ENCODE data around the gene ITIH2. TPM values are rescaled to one million over a fixed set of nuclear protein-coding genes. Genes with fewer than 3 reads are reported as not detected.

ITIH2 gene
- total and polyA plus RNA-seq, 2 of the 8 experiments (the other 6 are each of a cell fraction or from before 2014, with no cell fraction given), result not detected

DNA sequence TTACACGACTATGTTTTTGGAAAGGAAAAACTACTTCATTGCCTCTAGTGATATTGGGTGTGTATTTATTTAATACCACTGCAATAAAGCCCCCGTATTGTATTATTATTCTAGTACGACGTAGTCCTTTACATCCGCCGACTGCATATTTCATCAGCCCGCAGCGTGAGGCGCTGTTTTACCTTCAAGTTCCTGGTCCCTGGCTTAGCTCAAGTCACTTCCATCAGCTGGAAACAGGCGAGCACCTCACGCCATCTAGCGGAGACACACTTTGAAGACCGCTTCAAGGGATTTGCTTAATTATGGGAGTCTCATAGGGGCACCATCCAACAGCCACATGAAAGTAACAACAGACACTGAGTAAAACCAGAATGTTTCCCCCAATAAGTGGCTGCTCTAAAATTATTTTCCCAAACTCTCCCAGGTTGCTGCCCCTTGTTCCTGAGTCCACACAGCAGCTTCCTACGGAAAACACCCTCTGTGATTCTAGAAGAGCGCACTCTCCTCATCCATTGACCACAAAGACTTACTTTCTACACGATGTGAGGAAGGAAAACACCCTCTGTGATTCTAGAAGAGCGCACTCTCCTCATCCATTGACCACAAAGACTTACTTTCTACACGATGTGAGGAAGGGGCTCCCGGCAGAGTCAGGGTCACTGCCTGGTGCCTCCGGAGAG lies 15.7 kb upstream of the ITIH2 start (continued):
- TF ChIP-seq CHD2 (IDR thresholded peaks at IDR 0.05; ENCODE audit: low read length) (peak; percentile 34; the same call in 1 of the 2 replicates), YY1 (IDR thresholded peaks at IDR 0.05; ENCODE audit: low read depth, low read length) (peak; percentile 73; the same call in 1 of the 2 replicates), HDAC2 (IDR thresholded peaks at IDR 0.05; ENCODE audit: borderline replicate concordance in 1 of 2, low read depth in 2 of 2, low read length in 2 of 2) (no peak), KDM1A (IDR thresholded peaks at IDR 0.05; ENCODE audit: borderline replicate concordance, low read length) (no peak), RAD21 (IDR thresholded peaks at IDR 0.05 in 1 of 2, conservative IDR thresholded peaks at IDR 0.05 in 1 of 2; ENCODE audit: low read depth in 2 of 2, low read length in 2 of 2) (peak; percentile 96 to 98), SP1 (IDR thresholded peaks at IDR 0.05; ENCODE audit: low read depth, low read length) (0 out of 2 replicates have a peak, but pooled peaks have one; percentile 20), SP2 (IDR thresholded peaks at IDR 0.05; ENCODE audit: low read length) (no peak), JUND (IDR thresholded peaks at IDR 0.05; ENCODE audit: low read length) (0 out of 2 replicates have a peak, but pooled peaks have one; percentile 11), RXRA (IDR thresholded peaks at IDR 0.05; ENCODE audit: insufficient read depth, low read depth, low read length) (no peak), SP4 (IDR thresholded peaks at IDR 0.05; ENCODE audit: low read length) (no peak; the same call in 1 of the 2 replicates), POLR2AphosphoS5 (IDR thresholded peaks at IDR 0.05; ENCODE audit: low read depth, low read length) (no peak), BCL11A (IDR thresholded peaks at IDR 0.05; ENCODE audit: low read depth in 2 of 2, low read length in 2 of 2) (no peak), CTBP2 (IDR thresholded peaks at IDR 0.05; ENCODE audit: borderline replicate concordance, insufficient read depth, insufficient read length, low read length) (no peak), TCF12 (IDR thresholded peaks at IDR 0.05; ENCODE audit: low read depth, low read length) (0 out of 2 replicates have a peak, but pooled peaks have one; percentile 3), TEAD4 (IDR thresholded peaks at IDR 0.05; ENCODE audit: low read depth, low read length) (peak; percentile 63; the same call in 1 of the 2 replicates), CEBPB (IDR thresholded peaks at IDR 0.05; ENCODE audit: low read depth, low read length) (peak; percentile 63), JUN (IDR thresholded peaks at IDR 0.05; ENCODE audit: low read depth, low read length) (no peak), POU5F1 (IDR thresholded peaks at IDR 0.05; ENCODE audit: low read depth, low read length) (no peak), ASH2L (IDR thresholded peaks at IDR 0.05; ENCODE audit: low read length) (no peak), GABPA (IDR thresholded peaks at IDR 0.05; ENCODE audit: borderline replicate concordance, insufficient read depth, low read length) (no peak), SAP30 (IDR thresholded peaks at IDR 0.05; ENCODE audit: insufficient read depth, insufficient replicate concordance, low read length) (no peak), CREB1 (IDR thresholded peaks at IDR 0.05) (no peak), SIN3A (conservative IDR thresholded peaks at IDR 0.05 in 1 of 2, IDR thresholded peaks at IDR 0.05 in 1 of 2; ENCODE audit: low read depth in 1 of 2, low read length in 2 of 2) (0 out of 4 replicates have a peak, but pooled peaks of 1 of the 2 experiments have one; percentile 24)
- TF ChIP-seq, protein P1, sequence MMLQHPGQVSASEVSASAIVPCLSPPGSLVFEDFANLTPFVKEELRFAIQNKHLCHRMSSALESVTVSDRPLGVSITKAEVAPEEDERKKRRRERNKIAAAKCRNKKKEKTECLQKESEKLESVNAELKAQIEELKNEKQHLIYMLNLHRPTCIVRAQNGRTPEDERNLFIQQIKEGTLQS (IDR thresholded peaks at IDR 0.05; ENCODE audit: insufficient read depth, low read depth, low read length), result peak; percentile 69

All from H1 (cell line).